ENCODE results near the gene DHRS2. TPM values are rescaled to one million over a fixed set of nuclear protein-coding genes. Genes with fewer than 3 reads are reported as not detected.

DHRS2 gene
- total and polyA plus RNA-seq, 2 of the 13 experiments (the other 11 are each of a cell fraction or from before 2014, with no cell fraction given), result 1,621 to 3,021 TPM

GRCh38 chr14:23636317-23637211, at the start of gene DHRS2 (continued):
- TF ChIP-seq CSRNP1 (CRISPR knock-in tag; IDR thresholded peaks at IDR 0.05) (peak; percentile 91), KLF9 (CRISPR knock-in tag; IDR thresholded peaks at IDR 0.05; ENCODE audit: low read depth) (peak; percentile 94), ZNF382 (CRISPR knock-in tag; IDR thresholded peaks at IDR 0.05; ENCODE audit: borderline replicate concordance) (no peak), HCFC1 (IDR thresholded peaks at IDR 0.05; ENCODE audit: low read depth, low read length) (peak; percentile 35; the same call in 1 of the 2 replicates), THAP7 (CRISPR knock-in tag; IDR thresholded peaks at IDR 0.05) (peak; percentile 92), BRF2 (CRISPR knock-in tag; IDR thresholded peaks at IDR 0.05) (peak; percentile 97), ZNF225 (CRISPR knock-in tag; IDR thresholded peaks at IDR 0.05) (peak; percentile 86), SSRP1 (CRISPR knock-in tag; IDR thresholded peaks at IDR 0.05) (peak; percentile 98), ZNF101 (CRISPR knock-in tag; IDR thresholded peaks at IDR 0.05; ENCODE audit: borderline replicate concordance, low read depth) (peak; percentile 96), GABPA (IDR thresholded peaks at IDR 0.05; ENCODE audit: low read depth, low read length) (no peak), GABPA (CRISPR knock-in tag; IDR thresholded peaks at IDR 0.05; ENCODE audit: low read depth) (no peak), HNF1B (CRISPR knock-in tag; IDR thresholded peaks at IDR 0.05) (no peak), ZNF430 (CRISPR knock-in tag; IDR thresholded peaks at IDR 0.05) (no peak), ZFP91 (CRISPR knock-in tag; IDR thresholded peaks at IDR 0.05; ENCODE audit: borderline replicate concordance) (no peak), NKX3-1 (CRISPR knock-in tag; IDR thresholded peaks at IDR 0.05) (no peak), TBP (CRISPR knock-in tag; IDR thresholded peaks at IDR 0.05) (no peak), MED8 (CRISPR knock-in tag; IDR thresholded peaks at IDR 0.05; ENCODE audit: insufficient replicate concordance) (no peak), ZNF773 (CRISPR knock-in tag; IDR thresholded peaks at IDR 0.05; ENCODE audit: borderline replicate concordance) (no peak), ZNF557 (CRISPR knock-in tag; IDR thresholded peaks at IDR 0.05) (no peak), ZBTB7A (CRISPR knock-in tag; IDR thresholded peaks at IDR 0.05) (no peak), TOPORS (CRISPR knock-in tag; IDR thresholded peaks at IDR 0.05) (peak; percentile 97), ASH2L (IDR thresholded peaks at IDR 0.05; ENCODE audit: insufficient read length, low read depth, low read length) (peak; percentile 88), ZNF296 (CRISPR knock-in tag; conservative IDR thresholded peaks at IDR 0.05) (no peak), ZNF720 (CRISPR knock-in tag; IDR thresholded peaks at IDR 0.05) (peak; percentile 97)

Data from HepG2 (cell line).